Measurements from ENCODE around the gene PHLDA2. TPM values are rescaled to one million over a fixed set of nuclear protein-coding genes. Genes with fewer than 3 reads are reported as not detected.

PHLDA2 gene
- total RNA-seq, 1 donor from 2014 or later: 15.5 TPM

GRCh38 chr11:2913776-2914175 is 15.4 kb downstream of the PHLDA2 start:
- ATAC-seq: no peak
- no peak for DNase-seq
- H3K27me3 ChIP-seq: no peaks in the 10 kb centered on the region
- H3K9me3 ChIP-seq: no peaks in the 10 kb centered on the region
- H3K27ac ChIP-seq: no peak overlapping the region
- TF ChIP-seq CTCF (IDR thresholded peaks at IDR 0.05): no peak
- H3K4me3 ChIP-seq: no peak overlapping the region
- no peaks in the 10 kb centered on the region for H3K36me3 ChIP-seq
- H3K4me1 ChIP-seq: peaks cover 4% of the 10 kb centered on the region
- intact Hi-C loops (cut with DNase I): no loop called here

- H3K4me1 ChIP-seq: peaks cover 4% of the 10 kb centered on the region
- peak; percentile 1 for ATAC-seq
- no peak for DNase-seq
Measured at GRCh38 chr11:2913019-2913431, 16.2 kb downstream of the PHLDA2 start.

GRCh38 chr11:2912498-2912897 is 16.7 kb downstream of the PHLDA2 start:
- H3K27me3 ChIP-seq: no peaks in the 10 kb centered on the region
- no peak overlapping the region for H3K4me3 ChIP-seq
- peak overlapping the region; percentile 70 for H3K27ac ChIP-seq
- intact Hi-C loops (cut with DNase I): no loop called here
- ATAC-seq (peak; percentile 92), DNase-seq (peak; percentile 95)
- H3K4me1 ChIP-seq: peaks cover 4% of the 10 kb centered on the region
- no peaks in the 10 kb centered on the region for H3K36me3 ChIP-seq
- TF ChIP-seq CTCF (IDR thresholded peaks at IDR 0.05): no peak
- H3K9me3 ChIP-seq: no peaks in the 10 kb centered on the region

More at GRCh38 chr11:2913019-2913431, 16.2 kb downstream of the PHLDA2 start:
- Histone ChIP-seq H3K9me3 (no peaks in the 10 kb centered on the region), H3K27me3 (no peaks in the 10 kb centered on the region), H3K36me3 (no peaks in the 10 kb centered on the region), H3K4me3 (no peak overlapping the region), H3K27ac (peak overlapping the region; percentile 65)
- no peak for TF ChIP-seq CTCF (IDR thresholded peaks at IDR 0.05)
- intact Hi-C loops (cut with DNase I): no loop called here

- Histone ChIP-seq H3K27ac (peak overlapping the region; percentile 70), H3K4me1 (peaks cover 4% of the 10 kb centered on the region), H3K9me3 (no peaks in the 10 kb centered on the region), H3K4me3 (no peak overlapping the region), H3K36me3 (no peaks in the 10 kb centered on the region), H3K27me3 (no peaks in the 10 kb centered on the region)
- DNase-seq (no peak), ATAC-seq (peak; percentile 4)
- no peak for TF ChIP-seq CTCF (IDR thresholded peaks at IDR 0.05)
- intact Hi-C loops (cut with DNase I): no loop called here
Measured at GRCh38 chr11:2911785-2912391, 17.3 kb downstream of the PHLDA2 start.

- Histone ChIP-seq H3K27me3 (no peaks in the 10 kb centered on the region), H3K4me3 (no peak overlapping the region), H3K4me1 (peaks cover 4% of the 10 kb centered on the region), H3K9me3 (no peaks in the 10 kb centered on the region), H3K36me3 (no peaks in the 10 kb centered on the region), H3K27ac (no peak overlapping the region)
- no peak for DNase-seq
- no peak for TF ChIP-seq CTCF (IDR thresholded peaks at IDR 0.05)
- no peak for ATAC-seq
- intact Hi-C loops (cut with DNase I): no loop called here
Measured at GRCh38 chr11:2911088-2911784, 18.0 kb downstream of the PHLDA2 start.

All from upper lobe of right lung (tissue), 1 donor.